Thymus (tissue), 11 donors: ENCODE measurements around the gene TNRC6B. TPM values are rescaled to one million over a fixed set of nuclear protein-coding genes. Genes with fewer than 3 reads are reported as not detected.

ENCODE experiments used
- DNase-seq, 9 donors: peaks; one replicate each; pipeline ENCODE4 v3.0.0-alpha.2; 2013; ENCODE audit warnings: low spot score in 9 of 9, low read depth in 6 of 9, missing footprints in 1 of 9
- H3K27ac ChIP-seq, 2 donors: one replicate each; pipeline ENCODE4 v1.5.1; 2013; ENCODE audit warnings: control low read depth in 1 of 2, low read depth in 1 of 2, low read length in 1 of 2, mild to moderate bottlenecking in 1 of 2, moderate library complexity in 1 of 2
- H3K27me3 ChIP-seq, 2 donors: one replicate each; pipeline ENCODE4 v1.5.1; 2013; ENCODE audit warnings: low read length in 1 of 2; ENCODE audit not compliant: control insufficient read depth in 2 of 2, insufficient read depth in 1 of 2
- H3K36me3 ChIP-seq, 2 donors: one replicate each; pipeline ENCODE4 v1.5.1; 2013; ENCODE audit warnings: low read length in 1 of 2, mild to moderate bottlenecking in 1 of 2, moderate library complexity in 1 of 2; ENCODE audit not compliant: control insufficient read depth in 2 of 2, insufficient read depth in 2 of 2
- H3K4me1 ChIP-seq, 2 donors: one replicate each; pipeline ENCODE4 v1.5.1; 2013; ENCODE audit warnings: low read length in 2 of 2; ENCODE audit not compliant: control insufficient read depth in 2 of 2, insufficient read depth in 2 of 2
- H3K4me3 ChIP-seq, 2 donors: one replicate each; pipeline ENCODE4 v1.5.1; 2013; ENCODE audit warnings: low read length in 2 of 2, control low read depth in 1 of 2, mild to moderate bottlenecking in 1 of 2
- H3K9me3 ChIP-seq, 2 donors: one replicate each; pipeline ENCODE4 v1.5.1; 2013; ENCODE audit warnings: low read length in 1 of 2, mild to moderate bottlenecking in 1 of 2; ENCODE audit not compliant: control insufficient read depth in 2 of 2, insufficient read depth in 1 of 2
- WGBS: extraction: QIAGEN DNeasy Blood & Tissue Kit; methylation state at CpG from one replicate; pipeline ENCODE4 v1.1.7; 2013; 5-methylcytosine and 5-hydroxymethylcytosine counted together
- polyA plus RNA-seq: library from polyadenylated mRNA; stranded (reverse); fragments of 200-250 nt; gene quantifications from one replicate; pipeline ENCODE4 v1.2.3, GENCODE V29; 2013
- total RNA-seq: library from RNA; stranded (reverse); fragments of 120-200 nt; gene quantifications from one replicate; pipeline ENCODE4 v1.2.4, GENCODE V29; 2013
- donor health status: healthy.

Gene TNRC6B
- total and polyA plus RNA-seq, 2 donors, result 13.3 to 20.4 TPM

- Histone ChIP-seq H3K27ac (peak overlapping the region; percentile 39 to 75), H3K4me1 (peaks cover 28 to 64% of the 10 kb centered on the region in 2 donors)
Measured at GRCh38 chr22:40326905-40327735, 149.4 kb downstream of the TNRC6B start.

DNA sequence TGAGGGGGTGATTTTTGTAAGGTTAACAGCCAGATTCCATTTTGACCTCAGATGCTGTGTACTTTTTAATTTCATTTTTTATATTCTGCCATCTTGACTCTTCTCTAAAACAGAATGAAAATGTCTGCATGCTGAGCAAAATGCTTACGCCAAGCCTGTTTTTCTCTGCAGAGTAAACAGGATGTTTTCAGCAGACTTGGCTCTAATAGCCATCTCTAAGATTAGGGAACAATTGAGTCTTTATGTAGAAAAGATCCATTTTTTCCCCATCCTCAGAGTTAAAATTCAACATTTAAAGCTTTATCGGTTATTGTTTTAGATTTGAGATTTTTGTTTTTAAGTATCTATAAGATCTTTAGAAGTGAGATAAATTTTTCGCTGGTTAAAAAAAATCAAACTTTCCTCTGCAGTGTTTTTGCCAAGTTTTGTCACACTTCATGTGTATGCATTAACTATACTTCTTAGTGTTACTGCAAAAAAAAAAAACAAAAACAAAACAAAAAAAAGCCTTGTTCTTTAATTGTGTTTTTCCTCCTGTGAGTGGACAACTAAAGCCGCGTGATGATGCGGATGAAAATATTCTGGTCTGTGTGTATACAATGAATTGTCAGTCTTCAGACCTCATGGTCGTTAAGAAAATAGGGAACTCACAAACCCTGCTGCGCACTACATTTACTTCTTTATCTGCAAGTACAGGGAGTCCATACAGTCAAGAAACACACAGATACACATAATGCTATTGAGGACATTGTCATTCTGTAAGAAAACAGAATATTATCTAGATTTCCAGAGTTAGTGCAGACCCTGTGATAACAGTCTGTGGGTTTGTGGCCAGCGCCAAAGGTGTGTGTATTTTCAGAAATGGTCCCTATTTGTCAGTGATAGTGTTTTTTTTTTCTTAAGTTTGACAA is 151.1 kb downstream of the TNRC6B start:
- H3K36me3 ChIP-seq, result peaks cover 23 to 46% of the 10 kb centered on the region in 2 donors
- H3K27ac ChIP-seq, result no peak overlapping the region
- no peak for DNase-seq
- 80% methylated on average over 9 of the region's 9 CpGs for WGBS
- H3K9me3 ChIP-seq, result no peaks in the 10 kb centered on the region
- H3K4me3 ChIP-seq, result no peak overlapping the region
- peaks cover 24 to 66% of the 10 kb centered on the region in 2 donors for H3K4me1 ChIP-seq
- H3K27me3 ChIP-seq, result no peaks in the 10 kb centered on the region

More at GRCh38 chr22:40326905-40327735, 149.4 kb downstream of the TNRC6B start:
- WGBS, result 85% methylated on average over 10 of the region's 10 CpGs
- Histone ChIP-seq H3K36me3 (peaks cover 34 to 54% of the 10 kb centered on the region in 2 donors), H3K9me3 (no peaks in the 10 kb centered on the region), H3K4me3 (no peak overlapping the region), H3K27me3 (no peaks in the 10 kb centered on the region)
- no peak for DNase-seq

GRCh38 chr22:40329466-40329865 is 151.7 kb downstream of the TNRC6B start:
- Histone ChIP-seq H3K27me3 (no peaks in the 10 kb centered on the region), H3K27ac (peak overlapping the region in 1 of 2 donors; percentile 61), H3K4me1 (peaks cover 23 to 66% of the 10 kb centered on the region in 2 donors), H3K9me3 (no peaks in the 10 kb centered on the region), H3K4me3 (no peak overlapping the region), H3K36me3 (peaks cover 23 to 43% of the 10 kb centered on the region in 2 donors)
- no peak for DNase-seq
- WGBS, result 88% methylated on average over 9 of the region's 9 CpGs

DNA sequence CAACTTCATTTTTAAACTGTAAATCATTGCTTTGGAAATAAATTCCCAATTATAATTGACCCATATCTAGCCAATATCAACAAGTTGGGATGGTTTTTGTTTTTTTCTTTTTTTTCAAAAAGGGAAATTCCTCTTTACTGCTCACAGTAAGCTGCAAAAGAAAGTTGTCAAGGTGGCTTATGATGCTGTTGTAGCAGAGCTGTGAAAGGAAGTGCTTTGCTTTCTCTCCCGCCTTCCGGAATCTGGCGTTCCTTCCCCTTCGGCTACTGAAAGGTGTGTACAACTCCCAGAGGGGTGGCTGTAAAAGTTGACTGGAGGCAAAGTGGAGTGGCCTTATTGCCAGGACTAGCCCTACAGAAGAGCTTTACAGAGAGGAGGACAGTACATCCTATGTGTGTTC is 152.4 kb downstream of the TNRC6B start:
- H3K4me1 ChIP-seq, result peaks cover 24 to 67% of the 10 kb centered on the region in 2 donors
- WGBS, result 90% methylated on average over 4 of the region's 4 CpGs
- no peak for DNase-seq
- no peak overlapping the region for H3K27ac ChIP-seq
- no peaks in the 10 kb centered on the region for H3K9me3 ChIP-seq
- H3K4me3 ChIP-seq, result no peak overlapping the region
- H3K36me3 ChIP-seq, result peaks cover 23 to 41% of the 10 kb centered on the region in 2 donors
- H3K27me3 ChIP-seq, result no peaks in the 10 kb centered on the region

- DNase-seq, result no peak
- 87% methylated on average over 10 of the region's 10 CpGs for WGBS
- no peaks in the 10 kb centered on the region for H3K9me3 ChIP-seq
Measured at GRCh38 chr22:40330615-40331014, 152.9 kb downstream of the TNRC6B start.

GRCh38 chr22:40331706-40332105 is 154.0 kb downstream of the TNRC6B start:
- Histone ChIP-seq H3K4me1 (peaks cover 18 to 67% of the 10 kb centered on the region in 2 donors), H3K4me3 (no peak overlapping the region), H3K9me3 (no peaks in the 10 kb centered on the region), H3K27me3 (no peaks in the 10 kb centered on the region), H3K27ac (peak overlapping the region; percentile 80 to 92), H3K36me3 (peaks cover 21 to 37% of the 10 kb centered on the region in 2 donors)
- 93% methylated on average over 4 of the region's 4 CpGs for WGBS
- DNase-seq, result no peak

More at GRCh38 chr22:40330615-40331014, 152.9 kb downstream of the TNRC6B start:
- Histone ChIP-seq H3K27me3 (no peaks in the 10 kb centered on the region), H3K4me1 (peaks cover 19 to 63% of the 10 kb centered on the region in 2 donors), H3K36me3 (peaks cover 18 to 36% of the 10 kb centered on the region in 2 donors), H3K4me3 (no peak overlapping the region), H3K27ac (no peak overlapping the region)

DNA sequence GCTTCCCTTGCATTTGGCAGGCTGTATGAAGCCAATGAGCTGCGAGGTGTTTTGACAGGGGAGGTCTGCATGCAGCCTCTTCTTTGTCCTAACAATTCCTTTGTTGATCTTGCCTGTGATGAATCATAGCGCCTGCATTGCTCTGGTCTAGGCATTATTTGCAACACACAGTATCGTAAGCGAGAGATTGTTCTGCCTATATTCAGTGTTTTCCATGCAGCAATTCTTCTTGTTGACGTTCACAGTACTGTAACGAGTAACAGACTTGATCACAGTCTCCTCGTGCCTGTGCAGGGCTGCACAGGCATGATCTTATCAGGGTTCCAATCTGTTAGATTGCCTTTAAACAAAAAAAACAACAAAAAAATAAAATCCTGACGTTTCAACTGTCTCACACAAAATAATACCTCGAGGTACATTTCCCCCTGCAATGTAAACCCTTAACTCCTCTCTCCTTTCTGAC is 154.6 kb downstream of the TNRC6B start:
- H3K4me1 ChIP-seq, result peaks cover 18 to 60% of the 10 kb centered on the region in 2 donors
- WGBS, result 49% methylated on average over 9 of the region's 9 CpGs
- no peak overlapping the region for H3K4me3 ChIP-seq
- H3K9me3 ChIP-seq, result no peaks in the 10 kb centered on the region
- H3K27ac ChIP-seq, result peak overlapping the region; percentile 80 to 92
- peak in 2 of 9 donors; percentile 28 to 57 for DNase-seq
- H3K27me3 ChIP-seq, result no peaks in the 10 kb centered on the region
- peaks cover 21 to 31% of the 10 kb centered on the region in 2 donors for H3K36me3 ChIP-seq

DNA sequence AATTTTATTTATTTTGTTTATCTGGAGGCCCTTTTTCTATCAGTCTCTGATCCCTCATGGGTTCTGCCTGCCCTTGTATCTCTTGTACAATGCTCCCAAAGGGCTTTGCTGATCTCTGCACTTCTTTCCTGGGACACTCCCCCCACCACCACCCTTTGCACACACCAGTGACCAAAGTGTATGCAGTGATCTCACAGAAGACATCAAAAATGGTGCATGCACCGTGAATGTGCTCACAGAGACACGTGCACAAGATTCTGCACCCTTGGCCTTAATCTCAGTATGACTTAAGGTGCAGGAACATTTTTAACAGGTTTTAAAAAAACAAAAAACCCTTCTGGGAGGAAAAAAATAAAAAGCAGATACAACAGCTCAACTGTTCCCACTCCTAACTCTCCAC is 156.3 kb downstream of the TNRC6B start:
- H3K4me1 ChIP-seq, result peaks cover 18 to 58% of the 10 kb centered on the region in 2 donors
- no peak for DNase-seq
- H3K36me3 ChIP-seq, result peaks cover 24 to 26% of the 10 kb centered on the region in 2 donors
- 84% methylated on average over 2 of the region's 2 CpGs for WGBS
- H3K27me3 ChIP-seq, result no peaks in the 10 kb centered on the region
- H3K27ac ChIP-seq, result peak overlapping the region; percentile 40 to 84
- H3K4me3 ChIP-seq, result no peak overlapping the region
- H3K9me3 ChIP-seq, result no peaks in the 10 kb centered on the region
